ENCODE measurements around the gene GPATCH8. TPM values are rescaled to one million over a fixed set of nuclear protein-coding genes. Genes with fewer than 3 reads are reported as not detected.

The GPATCH8 gene
- total and polyA plus RNA-seq, 2 of the 8 experiments (the other 6 are each of a cell fraction or from before 2014, with no cell fraction given), result 20.5 to 58.1 TPM

DNA sequence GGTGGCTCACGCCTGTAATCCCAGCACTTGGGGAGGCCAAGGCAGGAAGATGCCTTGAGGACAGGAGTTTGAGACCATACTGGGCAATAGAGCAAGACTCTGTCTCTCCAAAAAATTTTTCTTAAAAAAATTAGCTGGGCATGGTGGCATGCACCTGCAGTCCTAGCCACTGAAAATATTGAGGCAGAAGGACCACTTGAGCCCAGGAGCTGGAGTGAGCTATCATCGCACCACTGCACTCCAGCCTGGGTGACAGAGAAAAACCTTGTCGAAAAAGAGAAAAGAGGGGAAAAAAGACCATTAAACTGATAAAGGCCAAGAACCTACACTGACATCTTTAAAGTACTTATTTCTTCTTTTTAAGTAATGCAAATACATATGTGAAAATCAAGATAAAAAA, 60.4 kb downstream of the GPATCH8 start:
- Histone ChIP-seq H2BK5ac (ENCODE audit: low read depth, low read length) (no peak overlapping the region; the same call in 1 of the 2 replicates), H4K20me1 (replicated peaks in 1 of 2; ENCODE audit: control insufficient read depth in 1 of 2, insufficient read depth in 2 of 2, low read length in 2 of 2) (peaks cover 0 to 4% of the 10 kb centered on the region in 2 experiments), H3K4me1 (replicated peaks in 1 of 4; ENCODE audit: control insufficient read depth in 3 of 4, insufficient read depth in 4 of 4, low read length in 3 of 4) (peaks cover 0 to 3% (median 0%) of the 10 kb centered on the region in 4 experiments; a peak in 1 of 7 replicates), H2BK12ac (ENCODE audit: low read depth, low read length) (no peak overlapping the region), H4K8ac (ENCODE audit: extremely low read depth, insufficient read depth, low read length) (no peak overlapping the region), H3K4me3 (ENCODE audit: extremely low read depth in 1 of 4, insufficient read depth in 2 of 4, low read depth in 3 of 4, low read length in 4 of 4) (no peak overlapping the region), H2BK15ac (ENCODE audit: low read length) (no peak overlapping the region), H3K27ac (ENCODE audit: low read depth, low read length) (no peak overlapping the region), H3K9ac (replicated peaks in 1 of 4; ENCODE audit: extremely low read depth in 1 of 4, low read depth in 3 of 4, low read length in 3 of 4) (no peak overlapping the region), H3K56ac (replicated peaks; ENCODE audit: insufficient read length, low read depth, low read length) (no peak overlapping the region), H3K18ac (ENCODE audit: extremely low read depth, low read length) (no peak overlapping the region), H3K36me3 (ENCODE audit: control insufficient read depth in 2 of 4, insufficient read depth in 4 of 4, low read length in 3 of 4) (no peaks in the 10 kb centered on the region), H3K14ac (ENCODE audit: insufficient read length) (no peak overlapping the region), H4K5ac (ENCODE audit: insufficient read length, low read depth, low read length) (no peak overlapping the region), H2AFZ (ENCODE audit: low read length) (no peak overlapping the region), H2BK120ac (replicated peaks; ENCODE audit: low read depth, low read length) (no peak overlapping the region), H2AK5ac (ENCODE audit: low read depth, low read length) (no peak overlapping the region), H4K91ac (replicated peaks; ENCODE audit: insufficient read length, low read length) (no peak overlapping the region), H3K23ac (ENCODE audit: insufficient read length) (no peak overlapping the region), H3K4ac (replicated peaks; ENCODE audit: insufficient read length, low read depth, low read length) (no peak overlapping the region), H3K4me2 (ENCODE audit: insufficient read depth in 1 of 2, low read depth in 2 of 2, low read length in 2 of 2) (no peak overlapping the region), H3K23me2 (ENCODE audit: low read depth, low read length) (no peaks in the 10 kb centered on the region), H3K79me1 (ENCODE audit: low read depth, low read length) (peaks cover 3% of the 10 kb centered on the region; the same call in 1 of the 2 replicates), H3K27me3 (replicated peaks in 1 of 4; ENCODE audit: control insufficient read depth in 3 of 4, extremely low read depth in 1 of 4, insufficient read depth in 3 of 4, low read length in 3 of 4) (no peaks in the 10 kb centered on the region), H3K79me2 (ENCODE audit: control insufficient read depth in 1 of 2, insufficient read depth in 2 of 2, low read length in 2 of 2) (peaks cover 0 to 37% of the 10 kb centered on the region in 2 experiments; a peak in 2 of 4 replicates), H2BK20ac (ENCODE audit: low read length) (no peak overlapping the region), H3K9me3 (ENCODE audit: insufficient read depth in 2 of 2, low read depth in 1 of 2, low read length in 1 of 2) (no peaks in the 10 kb centered on the region)
- DNase-seq (ENCODE audit: low read depth in 1 of 2, low spot score in 2 of 2) (no peak), FAIRE-seq (no peak)
- POLR2A ChIA-PET (ENCODE audit: partially characterized antibody), result no interaction called here
- WGBS, 2 experiments (ENCODE audit: extremely low coverage in 1 of 2, insufficient coverage in 1 of 2, insufficient read length in 1 of 2, insufficient replicate concordance in 2 of 2, low coverage in 1 of 2, low lambda C conversion rate in 2 of 2, missing lambda C conversion rate in 1 of 2), result 97% methylated on average over 3 of the region's 3 CpGs; no CpG with 5 or more reads in 1 of the 2 experiments
- CTCF ChIA-PET (ENCODE audit: partially characterized antibody), result interaction anchor here (0.6 to 4.2 kb wide), 3 partner anchors 12 to 124 kb away, joined by 3 to 22 read pairs (median 12); no protein-coding TSS in a partner anchor
- TF ChIP-seq SP2 (IDR thresholded peaks at IDR 0.05; ENCODE audit: low read length) (no peak), SP1 (IDR thresholded peaks at IDR 0.05; ENCODE audit: low read depth, low read length) (no peak), NANOG (IDR thresholded peaks at IDR 0.05; ENCODE audit: insufficient read depth, low read depth, low read length, poor library complexity, severe bottlenecking) (no peak), KDM4A (IDR thresholded peaks at IDR 0.05; ENCODE audit: low read depth, low read length, severe bottlenecking) (no peak), POLR2AphosphoS5 (IDR thresholded peaks at IDR 0.05; ENCODE audit: low read depth, low read length) (no peak), ZNF274 (IDR thresholded peaks at IDR 0.05; ENCODE audit: borderline replicate concordance, extremely low read depth, low read length) (no peak), CBX8 (IDR thresholded peaks at IDR 0.05; ENCODE audit: borderline replicate concordance, low read depth, low read length) (no peak), FOSL1 (IDR thresholded peaks at IDR 0.05; ENCODE audit: insufficient read depth, low read depth, low read length) (no peak), RBBP5 (IDR thresholded peaks at IDR 0.05; ENCODE audit: borderline replicate concordance, low read depth, low read length) (no peak), JUN (IDR thresholded peaks at IDR 0.05; ENCODE audit: low read depth, low read length) (no peak), YY1 (IDR thresholded peaks at IDR 0.05; ENCODE audit: low read depth, low read length) (no peak), SP4 (IDR thresholded peaks at IDR 0.05; ENCODE audit: low read length) (no peak), GTF2F1 (IDR thresholded peaks at IDR 0.05; ENCODE audit: borderline replicate concordance, low read depth, low read length) (no peak), SIX5 (IDR thresholded peaks at IDR 0.05; ENCODE audit: low read depth, low read length) (no peak), TAF7 (optimal IDR thresholded peaks at IDR 0.05; ENCODE audit: borderline replicate concordance, low read depth, low read length) (no peak)

All from H1 (cell line).